HG03103 (cell line): Measurements from ENCODE around the gene CEACAM1.
"Not testable (repeated sequence)": the region's sequence is repeated elsewhere in the genome, so short reads cannot be mapped to it uniquely, and the experiment has no call there.

Experiments used
- ATAC-seq: cut with Tn5 transposase; IDR thresholded peaks from one replicate; pipeline ENCODE4 v1.9.1; 2021; ENCODE audit warnings: low read depth; ENCODE audit not compliant: unreplicated experiment

CEACAM1 gene

DNA sequence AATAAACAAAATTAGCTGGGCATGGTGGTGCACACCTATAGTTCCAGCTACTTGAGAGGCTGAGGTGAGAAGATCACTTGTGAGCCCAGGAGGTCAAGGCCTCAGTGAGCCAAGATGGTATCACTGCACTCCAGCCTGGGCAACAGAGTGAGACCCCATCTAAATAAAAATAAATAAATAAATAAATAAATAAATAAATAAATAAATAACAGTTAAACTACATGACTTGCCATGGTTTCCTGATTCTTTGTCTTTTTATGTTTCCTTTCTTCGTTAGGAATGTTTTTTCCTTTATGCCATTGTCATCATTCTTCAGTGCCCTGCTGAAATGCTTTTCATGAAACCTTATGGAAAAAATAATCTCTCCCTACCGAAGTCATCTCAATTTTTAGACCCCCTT is 50.3 kb downstream of the CEACAM1 start:
- no peak for ATAC-seq

DNA sequence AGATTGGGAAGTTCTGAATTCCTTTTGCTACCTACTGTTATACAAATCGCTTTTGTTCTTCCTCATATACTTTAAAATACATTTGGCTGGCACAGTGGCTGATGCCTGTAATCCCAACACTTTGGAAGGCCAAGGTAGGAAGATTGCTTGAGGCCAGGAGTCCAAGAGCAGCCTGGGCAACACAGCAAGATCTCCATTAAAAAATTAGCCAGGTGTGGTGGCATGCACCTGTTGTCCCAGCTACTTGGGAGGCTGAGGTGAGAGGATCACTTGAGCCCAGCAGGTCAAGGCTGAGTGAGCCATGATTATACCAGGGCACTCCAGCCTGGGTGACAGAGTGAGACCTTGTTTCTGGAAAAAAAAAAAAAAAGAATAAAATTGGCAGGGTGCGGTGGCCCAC is 51.2 kb downstream of the CEACAM1 start:
- ATAC-seq = no peak

DNA sequence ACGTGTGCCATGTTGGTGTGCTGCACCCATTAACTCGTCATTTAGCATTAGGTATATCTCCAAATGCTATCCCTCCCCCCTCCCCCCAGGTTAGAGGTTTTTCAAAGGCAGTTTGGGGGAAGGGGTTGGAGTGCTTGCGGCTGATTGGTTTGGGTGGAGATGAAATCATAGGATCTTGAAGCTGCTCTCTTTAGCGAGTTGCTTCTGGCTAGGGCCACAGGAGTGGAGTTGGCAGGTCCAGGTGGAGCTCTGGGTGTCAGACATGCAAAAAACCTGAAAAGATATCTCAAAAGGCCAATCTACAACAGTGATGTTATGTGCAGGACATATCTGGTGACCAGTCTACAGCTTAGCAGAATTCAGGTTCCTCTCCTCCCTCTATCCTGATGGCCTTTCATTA is 52.9 kb downstream of the CEACAM1 start:
- ATAC-seq = no peak

DNA sequence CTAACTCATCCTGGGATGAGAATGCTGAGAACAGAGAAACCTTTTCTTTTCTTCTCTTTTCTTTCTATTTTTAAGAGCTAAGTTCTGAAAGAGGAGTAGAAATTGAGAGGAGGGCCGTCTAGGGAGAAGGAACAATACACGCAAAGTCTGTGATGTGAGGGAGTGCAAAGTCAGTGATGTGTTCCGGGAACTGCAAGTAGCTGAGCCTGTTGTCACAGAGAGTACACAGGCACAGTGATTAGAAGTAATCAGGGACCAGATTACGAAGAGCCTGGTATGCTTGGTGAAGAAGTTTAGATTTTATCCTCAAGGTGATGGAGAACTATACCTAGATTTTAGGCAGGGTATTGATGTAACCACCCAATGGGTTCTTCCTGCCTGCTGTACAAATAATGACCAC is 53.5 kb downstream of the CEACAM1 start:
- ATAC-seq = no peak

DNA sequence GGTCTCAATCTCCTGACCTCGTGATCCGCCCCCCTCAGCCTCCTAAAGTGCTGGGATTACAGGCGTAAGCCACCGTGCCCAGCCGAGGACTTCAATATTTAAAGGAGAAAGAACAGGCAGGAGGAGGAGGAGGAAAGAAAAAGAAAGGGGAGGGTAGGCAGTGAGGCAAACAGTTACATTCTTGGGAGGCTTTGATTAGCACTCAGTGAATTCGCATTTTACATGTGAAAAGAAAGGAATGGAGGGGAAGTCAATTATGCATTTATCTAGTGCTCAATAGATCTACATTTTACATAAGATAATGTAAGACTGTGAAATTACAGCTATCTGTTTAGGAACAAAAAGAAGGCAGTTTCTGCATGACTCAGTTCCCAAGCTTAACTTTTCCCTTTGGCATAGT is 54.6 kb downstream of the CEACAM1 start:
- no peak for ATAC-seq

GRCh38 chr19:42472402-42473147 is 55.7 kb downstream of the CEACAM1 start:
- no peak for ATAC-seq

GRCh38 chr19:42471554-42472249 is 56.6 kb downstream of the CEACAM1 start:
- no peak for ATAC-seq

GRCh38 chr19:42469311-42470235 is 58.7 kb downstream of the CEACAM1 start:
- ATAC-seq = no peak

DNA sequence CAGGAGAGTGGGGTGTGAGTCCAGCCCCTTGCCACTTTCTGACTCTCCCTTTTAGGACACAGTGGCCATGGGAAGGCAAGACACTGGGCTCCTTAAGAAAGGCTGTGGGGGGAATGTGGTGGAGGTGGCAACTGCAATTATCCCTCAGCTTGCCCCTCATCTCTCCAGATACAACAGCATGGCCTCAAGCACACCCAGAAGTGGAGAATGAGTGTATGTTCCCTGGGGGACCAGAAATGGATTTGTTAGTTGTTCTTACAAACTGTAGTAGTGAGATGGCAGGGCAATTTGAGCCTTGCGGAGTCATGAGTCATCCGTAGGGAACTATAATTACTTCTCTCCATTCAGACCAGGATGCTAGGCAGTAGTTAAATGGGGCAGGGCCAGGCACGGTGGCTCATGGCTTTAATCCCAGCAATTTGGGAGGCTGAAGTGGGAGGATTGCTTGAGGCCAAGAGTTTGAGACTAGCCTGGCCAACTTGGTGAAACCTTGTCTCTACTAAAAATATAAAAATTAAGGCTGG is 59.9 kb downstream of the CEACAM1 start:
- ATAC-seq = no peak

GRCh38 chr19:42467183-42467760 is 61.0 kb downstream of the CEACAM1 start:
- ATAC-seq = no peak

- no peak for ATAC-seq
These were observed 61.6 kb downstream of the CEACAM1 start for GRCh38 chr19:42466521-42467182.

DNA sequence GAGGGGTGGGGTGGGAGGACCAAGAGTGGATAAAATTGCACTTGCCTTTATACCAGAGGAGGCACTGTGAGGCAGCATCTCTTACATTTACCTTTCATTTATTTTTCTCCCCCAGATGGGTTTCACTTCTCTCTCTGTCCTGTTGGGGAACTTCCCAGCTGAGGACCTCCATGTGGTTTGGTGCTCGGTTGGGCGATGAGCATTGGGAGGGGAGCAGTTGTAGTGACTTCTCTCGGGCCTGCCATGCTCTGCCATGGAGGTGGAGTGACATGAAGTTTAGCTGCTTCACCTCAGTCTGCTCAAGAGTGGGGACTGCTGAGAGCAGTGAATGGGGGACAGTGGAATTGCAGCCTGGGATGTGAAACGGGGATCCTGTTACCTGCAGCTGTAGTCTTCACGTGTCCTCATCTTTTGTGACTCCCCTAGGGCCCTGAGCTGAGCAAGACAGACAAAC is 62.4 kb downstream of the CEACAM1 start:
- peak; percentile 76 for ATAC-seq

DNA sequence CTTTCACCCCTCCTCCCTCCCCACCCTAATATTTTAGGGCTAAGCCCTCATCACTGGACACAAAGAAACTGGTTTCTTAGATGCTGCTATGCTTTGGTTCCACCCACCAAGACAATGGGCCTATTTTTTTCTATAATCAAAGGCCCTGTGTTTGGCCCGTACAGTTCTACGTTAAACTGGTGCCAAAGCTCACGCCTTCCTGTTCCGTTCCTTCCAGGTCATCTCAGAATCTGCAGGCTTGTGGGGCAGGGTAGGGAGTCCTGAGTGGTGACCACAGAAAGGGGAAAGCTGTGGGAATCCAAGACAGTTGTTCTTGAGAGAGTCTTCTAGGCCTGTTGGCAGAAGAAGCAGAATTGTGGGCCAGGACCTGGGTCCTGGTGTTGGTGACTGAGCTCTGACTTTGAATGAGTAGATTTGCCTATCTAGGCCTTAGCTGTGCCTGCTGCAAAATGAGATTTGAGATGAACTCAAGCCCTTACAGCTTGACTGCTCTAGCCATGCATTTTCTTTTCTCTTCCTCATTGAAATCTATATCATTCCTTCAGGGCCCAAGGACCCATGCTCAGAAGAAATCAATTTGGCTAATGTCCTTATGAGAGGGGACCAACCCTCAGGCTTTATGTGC is 66.5 kb downstream of the CEACAM1 start:
- ATAC-seq = no peak

GRCh38 chr19:42461231-42461630 is 67.0 kb downstream of the CEACAM1 start:
- ATAC-seq = not testable (repeated sequence)

DNA sequence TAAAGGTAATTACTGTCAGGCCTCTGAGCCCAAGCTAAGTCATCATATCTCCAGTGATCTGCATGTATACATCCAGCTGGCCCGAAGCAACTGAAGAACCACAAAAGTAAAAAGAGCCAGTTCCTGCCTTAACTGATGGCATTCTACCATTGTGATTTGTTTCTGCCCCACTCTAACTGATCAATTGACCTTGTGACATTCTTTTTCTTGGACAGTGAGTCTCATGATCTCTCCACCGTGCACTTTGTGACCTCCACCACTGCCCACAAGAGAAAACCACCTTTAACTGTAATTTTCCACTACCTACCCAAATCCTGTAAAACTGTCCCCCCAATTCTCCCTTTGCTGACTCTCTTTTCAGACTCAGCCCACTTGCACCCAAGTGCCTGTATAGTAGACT is 68.4 kb downstream of the CEACAM1 start:
- no peak for ATAC-seq
